ENCODE measurements around the gene FCHO2. TPM values are rescaled to one million over a fixed set of nuclear protein-coding genes. Genes with fewer than 3 reads are reported as not detected.

The FCHO2 gene
- total RNA-seq, 2 donors from 2014 or later, result 3.7 to 4.5 TPM

DNA sequence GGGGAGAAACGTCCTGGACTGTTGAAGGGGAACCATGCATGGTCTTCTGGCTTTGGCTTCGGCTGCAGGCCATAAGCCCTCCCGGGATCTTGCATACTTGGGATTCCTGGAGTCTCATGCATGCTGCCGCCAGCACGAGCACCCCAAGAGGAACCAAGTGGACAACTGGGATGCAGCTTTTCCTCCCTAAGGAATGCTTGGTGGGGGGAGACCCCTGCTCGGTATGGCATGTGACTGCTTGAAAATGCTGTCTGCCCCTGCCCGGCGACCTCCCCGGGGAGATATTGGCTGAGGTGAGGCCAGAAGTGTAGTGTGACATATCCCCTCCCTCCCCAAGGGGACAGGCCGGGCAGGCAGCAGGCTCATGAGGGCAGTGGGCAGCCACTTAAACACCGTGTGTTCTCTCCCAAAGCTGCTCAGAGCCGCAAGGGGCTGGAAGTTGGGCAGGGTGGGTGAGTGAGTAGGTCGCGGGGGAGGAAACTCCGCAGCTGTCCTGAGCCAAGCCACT is 180.3 kb downstream of the FCHO2 start:
- Mint-ChIP-seq H3K9me3 (no peaks in the 10 kb centered on the region), H3K27ac (no peak overlapping the region), H3K4me1 (no peaks in the 10 kb centered on the region), H3K4me3 (no peak overlapping the region), H3K36me3 (ENCODE audit: low read depth) (no peaks in the 10 kb centered on the region), H3K27me3 (peaks cover 36% of the 10 kb centered on the region)
- ATAC-seq (replicated peaks), result no peak

DNA sequence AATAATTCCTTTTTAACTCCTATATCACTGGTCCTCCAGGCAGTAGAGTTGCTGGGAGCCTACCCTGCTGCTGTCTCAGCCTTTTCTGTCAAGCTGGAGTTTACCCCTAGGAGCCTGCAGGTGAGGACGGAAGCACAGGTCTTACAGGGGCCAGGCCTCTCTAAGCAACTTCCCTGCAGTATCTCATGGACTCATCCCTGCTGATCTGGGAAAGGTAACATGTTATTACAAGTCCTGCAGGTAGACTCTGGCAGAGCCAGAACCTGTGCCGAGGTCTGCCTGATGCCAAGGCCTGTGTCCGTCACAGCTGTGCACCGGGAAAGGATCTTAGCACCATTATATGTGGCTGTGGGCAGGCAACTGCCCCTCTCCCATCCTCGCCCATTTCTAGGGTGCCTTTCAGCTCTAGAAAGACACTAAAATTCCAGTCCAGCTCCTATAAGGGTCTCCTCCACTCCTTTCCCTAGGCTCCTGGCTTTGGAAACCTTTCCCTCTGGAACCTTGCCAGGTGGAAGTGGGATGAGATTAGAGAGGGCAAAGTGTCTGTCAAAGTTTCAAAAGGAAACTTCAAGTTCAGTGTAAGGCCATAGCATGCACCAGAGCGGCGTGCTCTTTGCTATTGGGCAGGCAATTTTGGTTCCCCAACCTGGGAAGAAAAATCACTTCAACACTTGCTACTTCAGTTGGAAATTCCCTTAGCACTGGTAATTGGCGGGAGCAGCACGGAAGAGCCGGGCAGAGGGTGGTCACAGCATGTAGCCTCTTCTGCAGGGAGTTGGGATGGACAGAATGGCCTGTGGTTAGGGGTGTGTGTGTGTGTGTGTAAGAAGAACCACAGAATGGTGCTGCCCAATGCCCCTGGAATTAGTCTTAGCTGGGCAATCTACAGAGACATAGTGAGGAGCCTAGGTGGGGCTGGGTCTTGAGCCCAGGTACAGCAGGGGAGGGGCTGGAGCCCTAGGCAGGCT is 182.0 kb downstream of the FCHO2 start:
- H3K9me3 Mint-ChIP-seq, result no peaks in the 10 kb centered on the region
- no peak overlapping the region for H3K4me3 Mint-ChIP-seq
- H3K27ac Mint-ChIP-seq, result no peak overlapping the region
- peaks cover 44% of the 10 kb centered on the region for H3K27me3 Mint-ChIP-seq
- no peaks in the 10 kb centered on the region for H3K4me1 Mint-ChIP-seq
- no peak for ATAC-seq (replicated peaks)
- no peaks in the 10 kb centered on the region for H3K36me3 Mint-ChIP-seq (ENCODE audit: low read depth)

DNA sequence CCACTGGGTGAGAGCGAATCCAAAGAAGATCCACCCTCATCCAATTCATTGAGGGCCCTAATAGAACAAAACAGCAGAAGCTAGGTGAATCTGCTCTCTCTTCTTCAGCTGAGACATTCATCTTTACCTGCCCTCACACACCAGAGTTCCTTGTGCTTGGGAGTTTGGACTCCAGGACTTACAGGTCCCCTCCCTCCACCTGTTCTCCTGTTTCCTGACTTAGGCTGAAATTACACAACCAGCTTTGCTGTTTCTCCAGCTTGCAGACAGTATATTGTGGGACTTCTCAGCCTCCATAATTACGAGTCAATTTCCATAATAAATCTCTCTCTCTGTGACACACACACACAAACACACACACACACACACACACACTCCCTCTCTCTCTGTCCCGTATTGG is 183.6 kb downstream of the FCHO2 start:
- ATAC-seq (replicated peaks), result no peak
- H3K27ac Mint-ChIP-seq, result no peak overlapping the region
- H3K4me3 Mint-ChIP-seq, result no peak overlapping the region
- H3K27me3 Mint-ChIP-seq, result peaks cover 43% of the 10 kb centered on the region
- H3K9me3 Mint-ChIP-seq, result no peaks in the 10 kb centered on the region
- H3K36me3 Mint-ChIP-seq (ENCODE audit: low read depth), result no peaks in the 10 kb centered on the region
- H3K4me1 Mint-ChIP-seq, result no peaks in the 10 kb centered on the region

Other genes starting within 250 kb of the FCHO2 start
- 100 to 1,000 TPM in 1 of 2 donors, 10 to 100 TPM in 1; 61.7 to 117 TPM for gene TNPO1, start 139.4 kb upstream of the FCHO2 start, total RNA-seq
- gene TMEM171, start 164.5 kb downstream of the FCHO2 start, total RNA-seq, result not detected
- gene TMEM174, start 217.2 kb downstream of the FCHO2 start, total RNA-seq, result not detected

Measured in activated T-helper 17 cell treated with anti-CD3 and anti-CD28 coated beads, Interleukin-2, amount 50 U/mL, for 72 hours (primary cell).